H9 (cell line): Measurements from ENCODE around the gene NEK8. TPM values are rescaled to one million over a fixed set of nuclear protein-coding genes. Genes with fewer than 3 reads are reported as not detected.

Source experiments
- DNase-seq: peaks from one replicate; pipeline ENCODE4 v3.0.0-alpha.2; 2017
- H2AFZ ChIP-seq: one replicate; pipeline ENCODE4 v1.6.1; 2013; ENCODE audit warnings: mild to moderate bottlenecking, low read length, control low read depth, moderate library complexity
- H2AK5ac ChIP-seq: 2 replicates; pipeline ENCODE4 v1.6.1; 2013; ENCODE audit warnings: low read length, control low read depth, mixed read lengths; ENCODE audit not compliant: insufficient read length
- H2BK120ac ChIP-seq: one replicate; pipeline ENCODE4 v1.6.1; 2013; ENCODE audit warnings: low read depth, mild to moderate bottlenecking, low read length, control low read depth, inconsistent platforms; ENCODE audit not compliant: poor library complexity, severe bottlenecking
- H2BK12ac ChIP-seq: 2 replicates; pipeline ENCODE4 v1.6.1; 2013; ENCODE audit warnings: low read length, control low read depth, mixed read lengths, low read depth; ENCODE audit not compliant: insufficient read length
- H2BK15ac ChIP-seq: 2 replicates; pipeline ENCODE4 v1.6.1; 2013; ENCODE audit warnings: low read depth, low read length, control low read depth
- H2BK20ac ChIP-seq: one replicate; pipeline ENCODE4 v1.6.1; 2013; ENCODE audit warnings: low read depth, mild to moderate bottlenecking, low read length, control low read depth, inconsistent platforms; ENCODE audit not compliant: poor library complexity, severe bottlenecking
- H2BK5ac ChIP-seq: 2 replicates; pipeline ENCODE4 v1.6.1; 2013; ENCODE audit warnings: low read length, control low read depth, mixed read lengths; ENCODE audit not compliant: insufficient read length
- H3K14ac ChIP-seq: 2 replicates; pipeline ENCODE4 v1.6.1; 2013; ENCODE audit warnings: low read length, control low read depth; ENCODE audit not compliant: insufficient read depth
- H3K18ac ChIP-seq: 2 replicates; pipeline ENCODE4 v1.6.1; 2013; ENCODE audit warnings: low read depth, mild to moderate bottlenecking, mixed read lengths, low read length, control low read depth; ENCODE audit not compliant: insufficient read length
- H3K23ac ChIP-seq: 2 replicates; pipeline ENCODE4 v1.6.1; 2013; ENCODE audit warnings: low read length, control low read depth, mixed read lengths, low read depth; ENCODE audit not compliant: insufficient read length
- H3K23me2 ChIP-seq: 2 replicates; pipeline ENCODE4 v1.6.1; 2013; ENCODE audit warnings: low read depth, mild to moderate bottlenecking, mixed read lengths, low read length, control low read depth; ENCODE audit not compliant: insufficient read length, poor library complexity, severe bottlenecking
- H3K27ac ChIP-seq: 2 replicates; pipeline ENCODE4 v1.5.1; 2013; ENCODE audit warnings: low read length, control low read depth, mixed read lengths, low read depth; ENCODE audit not compliant: insufficient read length
- H3K27me3 ChIP-seq: 2 replicates; pipeline ENCODE4 v1.6.1; 2013; ENCODE audit warnings: low read length, control low read depth, inconsistent platforms; ENCODE audit not compliant: insufficient read depth
- H3K4ac ChIP-seq: 2 replicates; pipeline ENCODE4 v1.6.1; 2013; ENCODE audit warnings: low read depth, mild to moderate bottlenecking, control low read depth, inconsistent platforms, low read length, moderate library complexity
- H3K4me1 ChIP-seq: 2 replicates; pipeline ENCODE4 v1.6.1; 2013; ENCODE audit warnings: low read length, control low read depth, inconsistent platforms; ENCODE audit not compliant: insufficient read depth
- H3K4me2 ChIP-seq: 2 replicates; pipeline ENCODE4 v1.6.1; 2013; ENCODE audit warnings: low read length, control low read depth, mixed read lengths; ENCODE audit not compliant: insufficient read length, insufficient read depth
- H3K56ac ChIP-seq: 2 replicates; pipeline ENCODE4 v1.6.1; 2013; ENCODE audit warnings: low read depth, mild to moderate bottlenecking, mixed read lengths, low read length, control low read depth; ENCODE audit not compliant: insufficient read length
- H3K79me1 ChIP-seq: 2 replicates; pipeline ENCODE4 v1.6.1; 2013; ENCODE audit warnings: low read depth, mild to moderate bottlenecking, moderate library complexity, low read length, control low read depth, inconsistent platforms; ENCODE audit not compliant: insufficient read depth, poor library complexity, severe bottlenecking
- H3K79me2 ChIP-seq: 2 replicates; pipeline ENCODE4 v1.6.1; 2013; ENCODE audit warnings: low read length, control low read depth, inconsistent platforms; ENCODE audit not compliant: insufficient read depth
- H3K9ac ChIP-seq: 2 replicates; pipeline ENCODE4 v1.6.1; 2013; ENCODE audit warnings: low read length, control low read depth, mixed read lengths; ENCODE audit not compliant: insufficient read length; ENCODE audit errors: extremely low read depth
- H3K9me3 ChIP-seq: one replicate; pipeline ENCODE4 v1.6.1; 2013; ENCODE audit warnings: low read depth, low read length, inconsistent platforms; ENCODE audit not compliant: control insufficient read depth
- H3T11ph ChIP-seq: one replicate; pipeline ENCODE4 v1.6.1; 2013; ENCODE audit warnings: mild to moderate bottlenecking, low read length, control low read depth, inconsistent platforms
- H4K20me1 ChIP-seq: one replicate; pipeline ENCODE4 v1.6.1; 2013; ENCODE audit not compliant: control insufficient read depth, insufficient read length, insufficient read depth
- H4K5ac ChIP-seq: 2 replicates; pipeline ENCODE4 v1.6.1; 2013; ENCODE audit warnings: low read depth, mild to moderate bottlenecking, mixed read lengths, low read length, control low read depth; ENCODE audit not compliant: insufficient read length
- H4K8ac ChIP-seq: replicated peaks from 2 replicates; pipeline ENCODE4 v1.6.1; 2013; ENCODE audit warnings: low read length, control low read depth, mixed read lengths, low read depth; ENCODE audit not compliant: insufficient read length
- H4K91ac ChIP-seq: 2 replicates; pipeline ENCODE4 v1.6.1; 2013; ENCODE audit warnings: low read depth, mild to moderate bottlenecking, moderate library complexity, mixed read lengths, low read length, control low read depth; ENCODE audit not compliant: insufficient read length
- H3K27ac Mint-ChIP-seq, 3 experiments: 2 replicates in 2 of 3; 3 replicates in 1 of 3; pipeline ENCODE4 v1.8.0; 2020 to 2021; ENCODE audit warnings: mixed read lengths in 3 of 3, mild to moderate bottlenecking in 1 of 3, moderate library complexity in 1 of 3
- H3K27me3 Mint-ChIP-seq: 2 replicates; pipeline ENCODE4 v1.8.0; 2021; ENCODE audit warnings: low read depth, mild to moderate bottlenecking, moderate library complexity, mixed read lengths
- H3K36me3 Mint-ChIP-seq, 3 experiments: 2 replicates in 2 of 3; 3 replicates in 1 of 3; pipeline ENCODE4 v1.8.0; 2020 to 2021; ENCODE audit warnings: low read depth in 3 of 3, mixed read lengths in 3 of 3; ENCODE audit not compliant: insufficient read depth in 1 of 3
- H3K4me1 Mint-ChIP-seq, 2 experiments: 2 replicates each; pipeline ENCODE4 v1.8.0; 2020; ENCODE audit warnings: mixed read lengths in 2 of 2
- H3K4me3 Mint-ChIP-seq, 2 experiments: 2 replicates in 1 of 2; 3 replicates in 1 of 2; pipeline ENCODE4 v1.8.0; 2020 to 2021; ENCODE audit warnings: mild to moderate bottlenecking in 2 of 2, mixed read lengths in 2 of 2, moderate library complexity in 1 of 2
- H3K9me3 Mint-ChIP-seq, 2 experiments: 2 replicates in 1 of 2; 3 replicates in 1 of 2; pipeline ENCODE4 v1.8.0; 2020; ENCODE audit warnings: mild to moderate bottlenecking in 2 of 2, mixed read lengths in 2 of 2, moderate library complexity in 1 of 2
- CTCF ChIP-seq: fragments of 200-600 bp; sonication (generic); conservative IDR thresholded peaks from 3 replicates; pipeline ENCODE4 v1.8.0; 2021; ENCODE audit warnings: antibody characterized with exemption, mild to moderate bottlenecking
- WGBS: extraction: QIAGEN DNeasy Blood & Tissue Kit; methylation state at CpG from one replicate; pipeline ENCODE4 v1.1.7; 2013; ENCODE audit warnings: missing lambda C conversion rate, low lambda C conversion rate, mixed read lengths; ENCODE audit not compliant: insufficient read length; ENCODE audit errors: extremely low coverage; 5-methylcytosine and 5-hydroxymethylcytosine counted together
- total RNA-seq: library from RNA; stranded (reverse); gene quantifications from 2 replicates; pipeline ENCODE4 v1.2.1, GENCODE V29; 2021

Gene NEK8
- total RNA-seq, 1 experiment from 2014 or later, result 18.8 TPM

DNA sequence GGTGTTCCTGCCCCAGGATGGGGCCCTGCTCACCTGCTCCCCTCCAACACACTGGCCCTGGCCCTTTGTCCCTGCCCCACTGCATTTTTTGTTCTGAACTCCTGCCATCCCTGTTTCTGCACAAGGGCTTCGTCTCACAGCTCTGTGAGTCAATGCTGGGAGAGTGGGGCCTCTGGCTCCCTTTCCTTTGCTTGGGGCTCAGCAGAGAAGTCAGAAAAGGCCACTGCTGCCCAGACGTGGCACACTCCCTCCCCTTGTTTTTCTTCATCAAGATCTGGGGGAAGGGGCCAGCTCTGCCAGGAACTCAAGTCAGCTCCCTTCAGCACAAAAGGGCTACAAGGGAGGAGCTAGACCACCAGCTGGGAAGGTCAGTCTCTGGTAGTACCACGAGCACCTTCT, 25.8 kb upstream of the NEK8 start:
- H3K23ac ChIP-seq, result no peak overlapping the region
- no peak for DNase-seq
- Mint-ChIP-seq H3K4me1 (peaks cover 33 to 37% of the 10 kb centered on the region in 2 experiments), H3K36me3 (peaks cover 36 to 76% (median 65%) of the 10 kb centered on the region in 3 experiments; a peak in 6 of 7 replicates), H3K27ac (peak overlapping the region in 2 of 3 experiments; percentile 91; a peak in 5 of 7 replicates), H3K9me3 (no peaks in the 10 kb centered on the region), H3K4me3 (peak overlapping the region in 1 of 2 experiments; percentile 21; a peak in 1 of 5 replicates), H3K27me3 (no peaks in the 10 kb centered on the region)
- no peak overlapping the region for H3K27ac ChIP-seq
- H2AK5ac ChIP-seq, result no peak overlapping the region
- no peak overlapping the region for H3K4ac ChIP-seq
- H4K8ac ChIP-seq, result no peak overlapping the region
- H2BK12ac ChIP-seq, result no peak overlapping the region
- H2BK120ac ChIP-seq, result no peak overlapping the region
- H3K18ac ChIP-seq, result no peak overlapping the region
- H2BK20ac ChIP-seq, result no peak overlapping the region
- H3K79me2 ChIP-seq, result no peaks in the 10 kb centered on the region
- no peak overlapping the region for H2BK5ac ChIP-seq
- no CpG with 5 or more reads among the region's 3 CpGs for WGBS
- no peak for TF ChIP-seq CTCF
- no peak overlapping the region for H2BK15ac ChIP-seq
- H3T11ph ChIP-seq, result no peak overlapping the region
- H2AFZ ChIP-seq, result no peak overlapping the region
- no peaks in the 10 kb centered on the region for H3K79me1 ChIP-seq
- no peaks in the 10 kb centered on the region for H3K27me3 ChIP-seq
- no peaks in the 10 kb centered on the region for H3K23me2 ChIP-seq
- H3K4me1 ChIP-seq, result no peaks in the 10 kb centered on the region
- H4K20me1 ChIP-seq, result peaks cover 4% of the 10 kb centered on the region
- no peak overlapping the region for H3K56ac ChIP-seq
- no peaks in the 10 kb centered on the region for H3K9me3 ChIP-seq
- H4K91ac ChIP-seq, result no peak overlapping the region
- no peak overlapping the region for H4K5ac ChIP-seq
- no peak overlapping the region for H3K9ac ChIP-seq
- no peak overlapping the region for H3K4me2 ChIP-seq
- no peak overlapping the region for H3K14ac ChIP-seq
